C4-2B (cell line): Measurements from ENCODE around the gene MOSMO.

Experiments used
- ZFX ChIP-seq: fragments of 450-650 bp; IDR thresholded peaks from 2 replicates; pipeline ENCODE4 v1.6.1; 2017
- TF ChIP-seq, protein P1 (sequence below): fragments of 450-650 bp; conservative IDR thresholded peaks from 2 replicates; pipeline ENCODE4 v1.5.1; 2017; ENCODE audit warnings: mild to moderate bottlenecking

DNA sequence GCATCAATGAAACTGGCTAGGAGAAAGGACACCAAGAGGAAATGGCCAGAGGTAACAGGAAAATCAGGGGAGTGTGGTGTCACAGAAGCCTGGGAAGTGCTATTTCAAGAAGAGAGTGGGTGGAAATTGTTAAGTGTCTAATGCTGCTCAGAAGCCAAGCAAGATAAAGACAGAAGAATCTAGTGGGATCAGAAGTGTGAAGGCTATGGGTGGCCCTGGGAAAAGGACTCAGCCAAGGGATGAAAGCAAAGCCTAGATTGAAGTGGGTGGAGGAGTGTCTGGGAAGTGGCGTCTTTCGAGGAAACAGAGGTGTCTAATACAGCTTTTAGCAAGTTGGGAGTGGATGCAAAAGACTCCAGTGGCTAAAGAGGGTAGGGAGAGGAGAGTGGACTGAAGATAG, 20.4 kb upstream of the MOSMO start:
- TF ChIP-seq, protein P1, sequence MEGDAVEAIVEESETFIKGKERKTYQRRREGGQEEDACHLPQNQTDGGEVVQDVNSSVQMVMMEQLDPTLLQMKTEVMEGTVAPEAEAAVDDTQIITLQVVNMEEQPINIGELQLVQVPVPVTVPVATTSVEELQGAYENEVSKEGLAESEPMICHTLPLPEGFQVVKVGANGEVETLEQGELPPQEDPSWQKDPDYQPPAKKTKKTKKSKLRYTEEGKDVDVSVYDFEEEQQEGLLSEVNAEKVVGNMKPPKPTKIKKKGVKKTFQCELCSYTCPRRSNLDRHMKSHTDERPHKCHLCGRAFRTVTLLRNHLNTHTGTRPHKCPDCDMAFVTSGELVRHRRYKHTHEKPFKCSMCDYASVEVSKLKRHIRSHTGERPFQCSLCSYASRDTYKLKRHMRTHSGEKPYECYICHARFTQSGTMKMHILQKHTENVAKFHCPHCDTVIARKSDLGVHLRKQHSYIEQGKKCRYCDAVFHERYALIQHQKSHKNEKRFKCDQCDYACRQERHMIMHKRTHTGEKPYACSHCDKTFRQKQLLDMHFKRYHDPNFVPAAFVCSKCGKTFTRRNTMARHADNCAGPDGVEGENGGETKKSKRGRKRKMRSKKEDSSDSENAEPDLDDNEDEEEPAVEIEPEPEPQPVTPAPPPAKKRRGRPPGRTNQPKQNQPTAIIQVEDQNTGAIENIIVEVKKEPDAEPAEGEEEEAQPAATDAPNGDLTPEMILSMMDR, result no peak
- no peak for TF ChIP-seq ZFX
